ENCODE results near the gene PHKB. TPM values are rescaled to one million over a fixed set of nuclear protein-coding genes. Genes with fewer than 3 reads are reported as not detected.
A peak's percentile ranks its signal among the peaks of the same experiment; 100 is the strongest.

PHKB gene
- total RNA-seq, 1 donor from 2014 or later = 48.3 TPM

- no peak for DNase-seq (ENCODE audit: low read depth, low spot score)
These were observed 264.1 kb downstream of the PHKB start for GRCh38 chr16:47725188-47725695.

DNA sequence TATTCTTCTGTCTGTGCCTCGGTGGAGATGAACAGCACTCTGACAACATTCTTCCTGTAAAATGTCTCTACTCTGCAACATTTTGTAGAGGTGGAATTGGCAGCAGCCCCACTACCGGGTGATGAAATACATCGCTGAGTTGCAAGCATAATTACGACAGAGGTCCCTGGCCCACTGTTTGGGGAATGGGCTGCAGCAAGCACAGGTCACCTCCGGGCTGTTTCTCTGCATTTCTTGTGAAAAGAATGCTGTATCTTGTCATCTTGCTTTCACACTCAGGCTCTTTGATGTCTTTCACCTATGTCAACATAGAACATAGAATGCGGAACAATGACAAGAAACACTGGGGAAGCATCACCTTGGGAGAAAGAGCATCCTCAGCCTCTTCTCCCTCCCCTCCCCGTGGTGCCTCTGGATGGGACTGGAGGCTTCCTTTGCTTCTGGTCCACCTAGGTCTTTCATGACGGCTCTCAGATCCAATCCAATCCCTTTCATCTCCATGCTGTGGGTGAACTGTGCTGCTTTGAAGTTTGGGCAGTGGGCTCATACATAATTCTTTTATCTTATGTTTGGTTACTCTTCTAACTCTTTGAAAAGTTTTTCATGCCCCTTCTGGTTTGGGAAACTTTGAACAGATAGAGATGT lies 265.0 kb downstream of the PHKB start:
- no peak for DNase-seq (ENCODE audit: low read depth, low spot score)

GRCh38 chr16:47727131-47727530 lies 266.0 kb downstream of the PHKB start:
- no peak for DNase-seq (ENCODE audit: low read depth, low spot score)

DNA sequence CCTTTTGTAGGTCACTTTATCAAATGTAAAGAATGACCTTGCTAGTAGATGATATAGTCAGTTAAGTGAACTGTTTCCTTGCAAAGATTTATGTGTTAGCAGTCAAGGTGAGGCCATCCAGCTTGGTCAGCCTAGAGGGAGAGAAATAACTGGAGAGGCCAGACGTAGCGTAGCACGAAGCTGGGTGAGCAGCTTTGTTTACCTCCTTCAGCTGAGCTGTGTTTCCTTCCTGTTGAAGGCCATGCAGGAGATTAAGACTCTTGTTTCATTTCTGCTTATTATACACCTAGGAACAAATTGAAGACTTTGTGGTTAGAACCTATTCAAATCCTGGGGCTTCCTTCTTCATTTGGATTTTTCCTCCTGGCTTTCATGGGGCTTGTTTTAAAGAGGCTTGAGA lies 267.1 kb downstream of the PHKB start:
- no peak for DNase-seq (ENCODE audit: low read depth, low spot score)

DNA sequence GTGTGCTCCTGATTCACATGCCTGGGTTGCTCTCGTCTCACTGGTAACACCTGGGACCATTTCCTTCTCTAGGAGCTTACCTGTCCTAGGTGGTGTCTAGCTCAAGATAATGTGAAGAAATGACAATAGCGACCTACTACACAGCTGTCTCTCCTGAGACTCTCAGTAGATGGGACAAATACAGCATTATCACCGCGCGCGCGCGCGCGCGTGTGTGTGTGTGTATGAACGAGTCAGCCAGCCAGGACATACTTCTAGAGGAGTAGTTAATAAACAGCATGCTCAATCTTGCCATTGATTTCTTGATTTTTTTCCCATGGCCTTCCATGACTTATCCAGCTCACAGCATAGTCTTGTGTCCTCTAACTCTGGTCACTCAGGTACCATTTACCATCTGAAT lies 268.6 kb downstream of the PHKB start:
- DNase-seq (ENCODE audit: low read depth, low spot score) = no peak

DNA sequence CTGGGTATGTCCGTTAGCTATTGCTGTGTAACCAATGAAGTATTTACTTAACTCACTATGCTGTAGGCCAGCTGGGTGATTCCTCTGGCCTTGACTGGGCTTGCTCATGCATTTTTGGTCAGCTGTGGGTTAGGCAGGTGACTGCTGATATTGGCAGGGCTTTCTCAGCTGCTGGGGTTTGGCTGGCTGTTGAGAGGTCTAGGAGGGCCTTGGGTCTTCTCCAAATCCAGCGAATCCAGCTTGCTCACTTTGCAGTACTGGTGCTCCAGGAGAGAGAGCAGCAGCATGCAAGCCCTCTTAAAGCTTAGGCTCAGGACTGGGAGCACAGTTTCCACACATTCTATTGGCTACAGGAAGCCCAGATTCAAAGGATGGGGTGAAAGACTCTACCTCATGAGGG lies 270.1 kb downstream of the PHKB start:
- DNase-seq (ENCODE audit: low read depth, low spot score) = no peak

DNA sequence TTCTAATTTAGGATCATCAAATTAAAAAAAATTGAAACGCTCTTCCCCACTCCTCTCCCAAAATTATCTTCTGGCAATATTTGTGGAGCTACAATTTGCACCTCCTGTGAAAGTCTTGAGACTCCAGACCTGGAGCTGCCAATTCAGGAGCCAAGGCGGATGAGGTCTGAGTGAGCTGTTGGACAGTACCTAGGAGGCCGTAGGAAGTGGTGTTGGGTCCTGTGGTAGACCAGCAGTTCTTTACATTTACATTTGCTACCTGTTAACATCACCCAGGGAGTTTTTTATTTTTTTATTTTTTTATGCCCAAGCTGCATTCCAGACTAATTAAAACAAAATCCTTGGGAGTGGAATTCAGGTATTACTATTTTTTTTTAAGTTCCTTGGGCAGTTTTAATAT lies 271.0 kb downstream of the PHKB start:
- no peak for DNase-seq (ENCODE audit: low read depth, low spot score)

DNA sequence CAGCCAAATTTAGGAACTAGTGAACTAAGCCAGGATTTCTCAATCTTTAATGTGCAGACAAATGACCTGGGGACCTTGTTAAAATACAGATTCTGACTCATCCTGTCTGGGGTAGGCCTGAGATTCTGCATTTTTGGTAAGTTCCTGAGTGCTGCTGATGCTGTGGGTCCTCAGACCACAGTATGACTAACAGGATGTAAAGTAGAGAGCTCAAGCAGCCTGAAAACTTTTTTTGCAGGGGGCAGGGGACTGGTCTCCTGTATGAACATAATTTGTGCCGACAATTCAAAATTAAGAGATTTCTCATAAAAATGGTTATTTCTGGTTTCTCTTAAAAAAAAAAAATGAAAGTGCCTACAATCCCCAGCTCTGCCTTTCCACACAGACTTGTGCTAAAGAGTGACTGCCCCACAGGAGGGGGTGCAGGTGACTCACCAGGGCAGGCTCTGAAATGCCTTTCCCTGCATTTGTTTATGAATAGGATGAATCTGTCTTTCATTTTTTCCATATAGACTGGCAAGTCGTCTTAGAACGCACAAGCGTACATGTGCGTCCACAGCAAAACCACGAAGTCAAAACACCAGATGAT lies 271.5 kb downstream of the PHKB start:
- peak; percentile 33 for DNase-seq (ENCODE audit: low read depth, low spot score)

DNA sequence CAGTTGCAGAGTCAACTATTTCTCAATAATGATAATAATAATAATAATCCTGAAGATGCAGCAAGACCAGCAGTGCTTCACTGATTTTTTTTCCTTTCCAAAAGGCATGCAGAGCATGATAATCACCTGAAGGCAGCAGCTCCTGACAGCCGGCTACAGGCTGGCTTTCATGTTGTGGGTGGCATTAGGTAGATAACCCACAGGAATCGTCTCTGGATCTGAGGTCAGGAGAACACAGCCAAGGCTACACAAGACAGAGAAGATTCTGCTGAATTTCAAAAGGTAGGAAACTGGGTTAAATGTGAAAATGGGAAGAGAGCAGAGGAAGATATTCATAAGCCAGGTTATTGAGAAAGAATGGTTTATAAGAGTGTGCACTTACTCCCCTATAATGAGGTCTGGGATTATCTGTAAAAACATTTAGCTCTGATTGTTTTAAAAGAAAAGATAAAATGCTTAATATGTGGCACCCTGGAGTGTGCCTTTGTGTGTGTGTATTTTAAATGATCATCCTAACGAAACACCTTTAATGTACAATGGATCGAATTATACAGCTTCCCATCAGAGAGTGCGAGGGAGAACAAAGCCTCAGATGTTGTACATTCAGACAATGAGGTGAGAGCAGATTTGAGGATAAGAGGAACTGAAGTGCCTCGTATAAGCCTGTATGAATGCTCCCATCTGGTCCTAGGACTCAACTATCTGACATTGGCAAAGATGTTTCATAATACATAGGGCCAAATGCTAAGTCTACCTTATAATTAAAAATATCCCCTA lies 273.1 kb downstream of the PHKB start:
- no peak for DNase-seq (ENCODE audit: low read depth, low spot score)

- DNase-seq (ENCODE audit: low read depth, low spot score) = no peak
These were observed 274.0 kb downstream of the PHKB start for GRCh38 chr16:47734987-47735594.

- DNase-seq (ENCODE audit: low read depth, low spot score) = no peak
These were observed 289.2 kb downstream of the PHKB start for GRCh38 chr16:47750371-47750770.

Other genes starting within 250 kb of the PHKB start
- gene ITFG1, start 268 bp upstream of the PHKB start, total RNA-seq = 42.3 and 42.5 TPM in 2 replicates

Measured in pulmonary artery endothelial cell (primary cell).